Adrenal gland (tissue), 12 donors: ENCODE results near the gene ABHD16A. TPM values are rescaled to one million over a fixed set of nuclear protein-coding genes. Genes with fewer than 3 reads are reported as not detected.

Source experiments
- DNase-seq, 7 donors: peaks; one replicate each; pipeline ENCODE4 v3.0.0-alpha.2; 2019 to 2020
- H3K27ac ChIP-seq, 5 donors: fragments of 200-600 bp; sonication (generic) in 4 of 5; 1 replicate in 3 of 5; 2 replicates in 2 of 5; pipeline versions ENCODE4 v1.5.1 to v1.8.0; 2016 to 2020; ENCODE audit warnings: mild to moderate bottlenecking in 1 of 5
- H3K27me3 ChIP-seq: fragments of 200-600 bp; 2 replicates; pipeline ENCODE4 v1.8.0; 2021
- H3K36me3 ChIP-seq, 2 donors: fragments of 200-600 bp; replicated peaks in 1 of 2; 1 replicate in 1 of 2; 2 replicates in 1 of 2; pipeline versions ENCODE4 v1.5.1 to v1.8.0; 2018 to 2022
- H3K4me1 ChIP-seq, 2 donors: fragments of 200-600 bp; replicated peaks in 1 of 2; 1 replicate in 1 of 2; 2 replicates in 1 of 2; pipeline versions ENCODE4 v1.5.1 to v1.8.0; 2018 to 2021
- H3K4me3 ChIP-seq, 4 donors: fragments of 200-600 bp; sonication (generic) in 3 of 4; one replicate each; pipeline ENCODE4 v1.5.1; 2016 to 2018
- H3K9me3 ChIP-seq, 3 donors: fragments of 200-600 bp; sonication (generic) in 1 of 3; replicated peaks in 1 of 3; 1 replicate in 2 of 3; 2 replicates in 1 of 3; pipeline versions ENCODE4 v1.5.1 to v1.8.0; 2016 to 2021
- CTCF ChIP-seq, 6 experiments: fragments of 450-650 bp in 4 of 6; fragments of 200-600 bp in 2 of 6; sonication (generic) in 1 of 6; IDR thresholded peaks; 1 replicate in 5 of 6; 2 replicates in 1 of 6; pipeline versions ENCODE4 v1.5.1 to v1.8.0; 2016 to 2021; ENCODE audit warnings: antibody characterized with exemption in 6 of 6, mild to moderate bottlenecking in 2 of 6, moderate library complexity in 1 of 6
- POLR2A ChIP-seq, 2 donors: fragments of 450-650 bp; IDR thresholded peaks; one replicate each; pipeline ENCODE4 v1.6.1; 2017; ENCODE audit warnings: antibody characterized with exemption in 2 of 2, mild to moderate bottlenecking in 2 of 2, moderate library complexity in 1 of 2
- WGBS, 4 donors: extraction: QIAGEN DNeasy Blood & Tissue Kit in 2 of 4; methylation state at CpG; one replicate each; pipeline versions ENCODE4 v1.1.5 to v1.1.7; 2013 to 2017; 5-methylcytosine and 5-hydroxymethylcytosine counted together
- intact Hi-C, 2 donors: fragments of 100-400 bp; cut with DNase I; formaldehyde crosslinking; loops; one replicate each; pipeline versions ENCODE4 v1.14.1 to v1.15.0; 2022 to 2023
- polyA plus RNA-seq, 3 donors: library from polyadenylated mRNA; stranded (reverse); fragments of 200-250 nt in 2 of 3; fragments of 350-450 nt in 1 of 3; fragmentation: Illumina TruSeq in 1 of 3; extraction: RNeasy Lipid Tissue Mini Kit (QIAGEN cat#74804) in 1 of 3; gene quantifications; one replicate each; pipeline ENCODE4 v1.2.3, GENCODE V29; 2013 to 2014
- total RNA-seq, 9 donors: library from RNA; depleted of rRNA in 4 of 9; stranded (reverse); fragments of >200 nt in 4 of 9; fragments of 120-200 nt in 1 of 9; fragmentation: NEBNext Ultra II Directional in 1 of 9; extraction: Animal tissue kit (Norgen Biotek cat#: 25700) in 1 of 9; gene quantifications; one replicate each; pipeline versions ENCODE4 v1.1.0 to v1.2.4, GENCODE V29; 2013 to 2023
- donor health status: healthy with polysubstance abuse.
- donor health status: Bipolar disorder and iron deficiency.
- donor health status: DM: yes; HTN: yes; CAD: no.
- donor health status: DM: no; HTN: no; CAD: no.
- donor health status: DM: no; HTN: no; CAD: no.
- donor health status: DM: yes; HTN: yes; CAD: no.

Gene ABHD16A
- total and polyA plus RNA-seq, 12 donors: 38.7 to 73.1 (median 58.1) TPM

GRCh38 chr6:31642798-31643570 lies 60.1 kb downstream of the ABHD16A start:
- Histone ChIP-seq H3K4me1 (peaks cover 0 to 5% of the 10 kb centered on the region in 2 donors), H3K27ac (peak overlapping the region in 3 of 5 donors; percentile 5 to 68 (median 7)), H3K4me3 (no peak overlapping the region), H3K9me3 (no peaks in the 10 kb centered on the region), H3K36me3 (peaks cover 0 to 98% of the 10 kb centered on the region in 2 donors), H3K27me3 (no peaks in the 10 kb centered on the region)
- WGBS, 4 donors: 61 to 76% (median 74%) methylated on average over 5 to 6 of the region's 6 CpGs
- intact Hi-C loops: no loop called here
- no peak for TF ChIP-seq CTCF (IDR thresholded peaks at IDR 0.05)
- no peak for TF ChIP-seq POLR2A (IDR thresholded peaks at IDR 0.05)
- DNase-seq: peak in 3 of 7 donors; percentile 49 to 69 (median 52)

- Histone ChIP-seq H3K9me3 (no peaks in the 10 kb centered on the region), H3K27ac (no peak overlapping the region), H3K4me3 (no peak overlapping the region), H3K4me1 (peaks cover 0 to 5% of the 10 kb centered on the region in 2 donors), H3K36me3 (peaks cover 0 to 98% of the 10 kb centered on the region in 2 donors), H3K27me3 (no peaks in the 10 kb centered on the region)
- TF ChIP-seq POLR2A (IDR thresholded peaks at IDR 0.05) (no peak), CTCF (IDR thresholded peaks at IDR 0.05) (no peak)
- DNase-seq: no peak
- intact Hi-C loops: no loop called here
- 91 to 95% (median 92%) methylated on average over 4 of the region's 4 CpGs for WGBS, 4 donors
Measured at GRCh38 chr6:31641370-31641769, 61.8 kb downstream of the ABHD16A start.

GRCh38 chr6:31640612-31641011 lies 62.5 kb downstream of the ABHD16A start:
- peaks cover 0 to 5% of the 10 kb centered on the region in 2 donors for H3K4me1 ChIP-seq
- no peak overlapping the region for H3K27ac ChIP-seq
- no peak for DNase-seq
- no peaks in the 10 kb centered on the region for H3K27me3 ChIP-seq
- TF ChIP-seq CTCF (IDR thresholded peaks at IDR 0.05) (no peak), POLR2A (IDR thresholded peaks at IDR 0.05) (no peak)
- peaks cover 0 to 98% of the 10 kb centered on the region in 2 donors for H3K36me3 ChIP-seq
- WGBS, 4 donors: 95 to 96% (median 95%) methylated on average over 6 of the region's 6 CpGs
- H3K9me3 ChIP-seq: no peaks in the 10 kb centered on the region
- no peak overlapping the region for H3K4me3 ChIP-seq
- intact Hi-C loops: no loop called here

GRCh38 chr6:31639449-31639861 lies 63.7 kb downstream of the ABHD16A start:
- no peaks in the 10 kb centered on the region for H3K9me3 ChIP-seq
- peaks cover 0 to 98% of the 10 kb centered on the region in 2 donors for H3K36me3 ChIP-seq
- H3K27me3 ChIP-seq: no peaks in the 10 kb centered on the region
- H3K4me1 ChIP-seq: peaks cover 0 to 5% of the 10 kb centered on the region in 2 donors
- H3K4me3 ChIP-seq: no peak overlapping the region
- intact Hi-C loops: no loop called here
- H3K27ac ChIP-seq: no peak overlapping the region
- 78 to 84% (median 81%) methylated on average over 6 to 10 of the region's 10 CpGs for WGBS, 4 donors
- DNase-seq: no peak
- TF ChIP-seq CTCF (IDR thresholded peaks at IDR 0.05) (no peak), POLR2A (IDR thresholded peaks at IDR 0.05) (no peak)
